ENCODE results near the gene MACC1. TPM values are rescaled to one million over a fixed set of nuclear protein-coding genes. Genes with fewer than 3 reads are reported as not detected.
"Not testable (repeated sequence)": the region's sequence is repeated elsewhere in the genome, so short reads cannot be mapped to it uniquely, and the experiment has no call there.

Gene MACC1
- total RNA-seq, 1 donor from 2014 or later, result 0.17 TPM

- DNase-seq, result no peak
These were observed 13.9 kb downstream of the MACC1 start for GRCh38 chr7:20203316-20203715.

DNA sequence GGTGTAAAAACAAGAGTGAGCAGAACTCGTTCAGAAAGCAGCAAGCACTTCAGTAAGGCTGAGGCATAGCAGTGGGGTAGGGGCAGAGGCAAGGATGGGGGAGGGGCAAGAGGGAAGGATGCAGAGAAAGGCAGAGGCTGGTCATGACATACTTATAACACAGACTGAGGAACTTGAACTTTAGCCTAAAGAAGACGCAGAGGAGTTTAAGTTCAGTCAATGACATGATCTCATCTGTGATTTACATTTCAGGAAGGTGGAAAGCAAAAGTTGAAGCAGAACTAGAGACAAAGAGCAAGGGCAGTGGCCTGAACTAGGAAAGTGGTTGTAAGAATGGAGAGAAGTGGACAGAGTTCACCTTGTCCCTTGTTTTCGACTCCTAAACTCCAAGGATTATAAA, 15.8 kb downstream of the MACC1 start:
- DNase-seq, result no peak

GRCh38 chr7:20200971-20201370, 16.2 kb downstream of the MACC1 start:
- DNase-seq, result no peak

GRCh38 chr7:20200361-20200760, 16.8 kb downstream of the MACC1 start:
- no peak for DNase-seq

- DNase-seq, result peak; percentile 23
These were observed 18.0 kb downstream of the MACC1 start for GRCh38 chr7:20199015-20199737.

GRCh38 chr7:20198260-20198659, 18.9 kb downstream of the MACC1 start:
- DNase-seq, result no peak

DNA sequence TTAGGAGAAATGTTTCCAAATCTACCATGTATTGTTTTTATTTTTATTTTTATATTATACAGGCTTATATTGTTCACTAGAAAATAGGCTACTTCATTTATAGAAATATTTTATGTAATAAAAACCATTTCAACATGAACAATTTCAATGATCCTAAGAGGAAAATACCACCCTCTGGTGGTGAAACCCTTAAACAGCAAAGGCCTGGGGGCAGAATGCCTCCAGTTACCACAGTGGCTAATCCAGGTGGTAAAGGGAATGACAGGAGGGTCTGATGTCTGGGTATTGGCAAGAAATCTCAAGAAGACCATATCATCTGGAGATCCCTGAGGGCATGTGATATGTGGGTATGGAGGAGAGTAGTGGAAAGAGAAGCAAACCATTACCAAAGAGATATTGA, 19.3 kb downstream of the MACC1 start:
- no peak for DNase-seq

DNA sequence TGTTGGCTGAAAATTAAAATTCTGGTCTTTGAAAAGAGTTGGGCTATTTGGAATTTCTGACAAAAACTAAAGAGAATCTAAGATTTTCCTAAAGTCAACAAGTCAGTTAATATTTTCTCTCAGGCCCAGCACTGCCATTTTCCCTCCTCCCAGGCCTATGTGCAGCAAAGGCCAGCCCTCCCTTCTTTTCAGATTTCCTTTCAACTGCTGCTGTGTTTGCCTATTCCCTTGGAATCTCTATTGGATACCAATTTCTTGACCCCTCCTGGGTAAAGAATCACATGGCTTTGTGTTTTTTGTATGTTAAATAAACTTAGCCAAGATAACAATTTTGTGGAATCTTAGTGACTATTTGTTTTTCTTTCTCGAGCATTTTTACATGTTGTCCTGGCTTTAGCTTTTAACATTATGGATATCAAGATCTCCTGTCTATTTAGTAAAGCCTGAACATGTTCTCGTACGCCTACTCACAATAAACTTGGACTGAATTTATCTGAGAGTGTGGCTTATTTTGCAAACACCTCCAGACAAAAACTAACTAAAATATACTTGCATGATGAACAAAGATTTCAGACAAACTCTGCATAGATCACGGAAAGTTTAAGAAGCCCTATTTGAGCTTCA, 19.9 kb downstream of the MACC1 start:
- no peak for DNase-seq

DNA sequence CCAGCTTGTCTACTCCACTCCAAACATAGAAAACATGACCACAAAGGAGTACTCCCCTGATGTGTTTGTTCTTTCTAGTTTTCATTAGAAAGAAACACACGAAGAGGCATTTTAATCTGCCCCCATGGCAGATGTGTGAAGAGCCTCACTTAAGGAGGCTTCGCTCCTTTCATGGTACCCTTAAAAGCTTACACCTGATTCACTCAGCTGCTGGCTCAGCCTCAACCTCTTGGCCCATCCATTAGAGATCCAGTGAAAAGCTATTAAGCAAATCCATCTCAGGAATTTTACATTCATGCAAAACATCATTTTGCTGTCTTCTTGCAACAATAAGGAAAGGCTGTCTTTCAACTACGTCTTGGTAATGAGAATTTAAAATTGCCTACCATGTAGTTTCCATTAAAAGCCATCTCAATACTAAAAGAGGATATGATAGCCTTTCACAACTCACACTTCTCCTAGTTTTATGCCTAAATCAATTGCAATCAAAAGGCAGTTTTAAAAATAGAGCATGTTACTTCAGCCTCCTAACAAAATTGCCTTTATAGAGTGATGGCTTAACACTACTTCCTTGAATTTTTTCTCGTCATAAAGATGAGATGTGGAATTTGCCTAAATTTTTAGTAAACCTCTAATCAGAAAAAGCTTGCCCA, 22.7 kb downstream of the MACC1 start:
- no peak for DNase-seq

DNA sequence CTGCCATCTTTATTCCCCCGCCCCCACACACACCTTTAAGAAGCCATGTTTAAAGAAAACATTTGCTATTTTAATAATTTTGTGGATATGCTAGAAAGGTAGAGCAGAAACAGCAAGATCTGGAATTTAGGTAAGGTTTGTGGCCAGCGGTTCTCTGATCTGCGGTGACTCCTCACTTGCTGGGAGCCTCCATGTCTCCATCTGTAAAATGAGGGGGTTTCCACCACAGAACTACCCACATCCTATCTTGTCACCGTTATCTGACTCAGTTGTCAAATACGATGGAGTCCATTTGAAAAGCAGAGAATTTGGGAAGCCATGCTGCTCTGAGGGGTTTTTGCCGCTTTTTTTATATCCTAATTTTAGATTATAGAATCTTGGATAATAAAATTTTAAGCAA, 23.3 kb downstream of the MACC1 start:
- DNase-seq, result no peak

DNA sequence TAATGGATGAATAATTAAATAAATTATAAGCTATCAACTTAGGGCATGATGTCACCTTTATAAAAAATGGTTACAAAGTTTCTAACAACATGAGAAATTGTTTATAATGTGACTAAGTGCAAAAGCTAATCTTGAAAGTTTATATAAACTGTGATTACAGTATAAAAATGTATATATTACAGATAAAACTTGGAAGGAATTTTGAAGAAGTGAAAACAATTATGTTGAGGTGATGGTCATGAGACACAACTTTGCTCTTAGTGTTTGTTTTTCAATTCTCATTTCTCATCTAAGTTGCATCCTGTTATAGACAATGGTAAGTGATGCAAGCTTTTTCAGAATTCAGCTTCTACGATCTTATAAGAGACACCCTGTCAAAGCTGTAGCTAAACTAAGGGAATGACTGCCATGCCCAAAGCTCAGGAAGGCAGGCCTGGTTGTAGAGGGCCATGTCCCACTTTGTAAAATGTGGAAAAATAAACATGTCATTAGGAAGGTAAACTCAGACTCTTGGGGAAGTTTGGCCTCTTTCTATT, 23.9 kb downstream of the MACC1 start:
- DNase-seq, result no peak

DNA sequence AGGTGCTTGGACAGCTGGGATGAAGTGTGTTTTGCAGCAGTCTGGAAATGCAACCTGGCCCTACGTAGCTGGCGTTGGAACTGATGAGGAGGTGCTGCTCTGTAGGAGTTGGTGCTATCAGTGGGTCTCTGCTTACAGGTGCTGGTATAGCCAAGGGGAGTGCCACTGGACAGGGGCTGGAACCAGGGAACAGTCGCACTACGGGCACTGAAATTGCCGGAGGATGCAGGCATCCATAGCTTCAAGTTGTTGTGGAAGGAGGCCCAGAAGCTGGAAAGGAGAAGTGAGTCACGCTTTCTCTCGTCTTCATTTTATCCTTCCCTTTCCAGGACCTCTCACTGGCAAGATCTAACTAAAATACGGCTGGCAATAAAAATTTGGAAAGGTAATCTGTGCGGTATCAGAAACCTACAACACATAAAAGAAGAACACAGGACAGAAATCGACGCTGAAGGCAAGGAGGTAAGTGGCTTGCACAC, 25.8 kb downstream of the MACC1 start:
- no peak for DNase-seq

DNA sequence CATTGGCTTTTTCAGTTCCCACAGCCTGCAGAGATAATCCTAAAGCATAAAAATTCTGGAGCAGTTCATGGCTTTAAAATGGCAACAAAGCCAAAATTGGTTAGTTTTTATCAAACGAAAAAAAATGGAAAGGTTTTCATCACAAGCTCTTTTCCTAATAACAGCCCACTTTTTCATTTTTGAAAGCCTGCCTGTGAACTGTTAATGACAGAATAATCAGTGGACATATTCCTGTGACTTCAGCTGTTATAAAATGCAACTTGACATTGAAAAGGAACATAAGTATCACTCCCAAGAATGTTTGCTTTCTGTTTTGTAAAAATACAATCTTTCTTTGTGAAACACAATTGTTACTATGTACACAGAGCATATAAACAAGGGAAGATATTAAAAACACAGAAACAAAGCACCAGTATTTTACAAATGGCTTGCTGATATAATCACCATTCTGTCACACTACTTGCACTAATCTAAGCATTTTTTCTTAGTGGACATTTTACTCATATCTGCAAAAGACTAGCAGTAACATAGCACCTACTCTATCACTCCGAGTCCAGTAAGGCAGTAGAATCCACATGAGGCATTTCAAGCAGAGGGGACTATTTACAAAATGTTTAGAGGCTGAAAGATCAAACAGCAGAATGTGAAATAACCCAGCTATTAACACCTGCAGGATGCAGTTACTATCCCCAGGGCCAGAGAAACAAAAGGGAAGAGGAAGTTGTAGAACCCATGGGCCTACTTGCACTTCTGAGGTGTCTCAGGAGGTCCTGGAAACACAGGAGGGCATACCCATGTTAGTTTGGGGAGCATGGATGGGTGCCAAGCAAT, 26.4 kb downstream of the MACC1 start:
- DNase-seq, result no peak

GRCh38 chr7:20189852-20190251, 27.3 kb downstream of the MACC1 start:
- no peak for DNase-seq

DNA sequence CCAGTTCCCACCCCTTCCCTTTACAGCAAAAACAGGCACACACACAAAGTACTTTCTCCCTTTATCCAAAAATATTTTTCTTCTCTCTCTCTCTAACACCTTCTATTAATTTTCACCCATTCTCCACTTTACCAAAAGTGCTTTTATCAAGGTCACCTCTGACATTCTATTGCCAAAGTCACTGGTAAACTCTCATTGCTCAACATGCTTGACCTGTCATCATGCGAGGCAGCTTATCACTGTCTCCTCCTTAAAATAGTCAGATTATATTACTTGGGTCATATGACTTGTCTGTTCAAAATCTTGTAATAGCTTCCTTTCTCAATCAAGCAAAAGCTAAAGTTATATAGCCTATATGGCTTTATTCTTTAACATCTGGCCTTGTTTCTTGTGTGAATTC, 28.6 kb downstream of the MACC1 start:
- DNase-seq, result no peak

GRCh38 chr7:20187850-20188249, 29.3 kb downstream of the MACC1 start:
- DNase-seq, result not testable (repeated sequence)

DNA sequence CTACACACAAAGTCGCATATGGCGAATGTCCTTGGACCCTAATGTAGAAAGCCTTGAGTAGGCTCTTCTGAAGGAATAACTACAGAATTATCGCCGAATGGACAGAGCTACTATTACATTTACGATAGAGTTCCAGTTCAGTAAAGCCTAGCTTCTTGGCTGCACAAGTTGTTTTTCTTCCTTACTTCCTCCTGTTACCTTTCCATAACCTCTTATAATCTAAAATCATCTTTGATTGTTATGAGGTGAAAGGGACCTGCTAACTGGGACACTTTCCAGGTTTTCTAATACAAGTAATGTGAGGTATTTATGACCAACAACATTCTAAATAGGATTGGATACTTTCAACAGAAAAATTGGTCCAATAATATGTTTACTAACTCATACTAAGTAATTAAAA, 31.2 kb downstream of the MACC1 start:
- no peak for DNase-seq

GRCh38 chr7:20183086-20183485, 34.1 kb downstream of the MACC1 start:
- DNase-seq, result no peak

GRCh38 chr7:20176578-20177242, 40.5 kb downstream of the MACC1 start:
- no peak for DNase-seq

- DNase-seq, result no peak
These were observed 43.4 kb downstream of the MACC1 start for GRCh38 chr7:20173828-20174227.

DNA sequence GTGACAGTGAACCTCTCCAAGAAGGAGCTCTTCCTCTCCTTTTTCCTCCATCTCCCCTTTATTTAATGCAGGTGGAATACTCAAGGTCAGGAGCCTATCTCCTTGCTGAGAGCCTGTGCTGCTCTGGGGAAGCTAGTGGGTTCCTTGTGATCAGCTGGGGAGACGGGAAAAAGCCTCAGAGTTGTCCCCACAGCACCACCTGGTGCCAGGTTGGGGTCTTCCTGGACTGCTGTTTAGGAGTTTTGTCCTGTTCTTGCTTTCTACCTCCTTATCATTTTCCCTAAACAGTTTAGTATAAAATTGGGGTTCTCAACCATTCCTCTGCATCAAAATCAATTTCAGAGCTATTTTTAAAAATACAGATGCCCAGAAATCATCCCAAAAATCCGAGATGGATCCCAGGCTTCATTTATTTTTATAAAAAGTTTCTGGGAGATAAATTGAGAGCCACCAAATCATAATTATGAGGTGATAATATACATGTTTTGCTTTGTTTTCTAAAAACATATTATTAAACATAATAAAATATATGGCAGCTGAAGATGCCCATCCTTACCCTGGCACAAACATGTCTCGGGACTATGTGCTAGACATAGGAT, 44.3 kb downstream of the MACC1 start:
- peak; percentile 41 for DNase-seq

- no peak for DNase-seq
These were observed 46.6 kb downstream of the MACC1 start for GRCh38 chr7:20170633-20171032.
